ENCODE results near the gene RGMB. TPM values are rescaled to one million over a fixed set of nuclear protein-coding genes. Genes with fewer than 3 reads are reported as not detected.

RGMB gene
- total and polyA plus RNA-seq, 2 of the 13 experiments (the other 11 are each of a cell fraction or from before 2014, with no cell fraction given) = 3.0 to 3.8 TPM

- TF ChIP-seq ATF4 (CRISPR knock-in tag; IDR thresholded peaks at IDR 0.05) (peak in 1 of 2 experiments; percentile 95; a peak in 2 of 4 replicates), ZNF772 (CRISPR knock-in tag; IDR thresholded peaks at IDR 0.05) (no peak), ZNF800 (CRISPR knock-in tag; IDR thresholded peaks at IDR 0.05) (0 out of 2 replicates have a peak, but pooled peaks have one; percentile 61), DRAP1 (CRISPR knock-in tag; IDR thresholded peaks at IDR 0.05) (no peak), ZNF737 (CRISPR knock-in tag; IDR thresholded peaks at IDR 0.05; ENCODE audit: borderline replicate concordance) (0 out of 2 replicates have a peak, but pooled peaks have one; percentile 49), ZMAT5 (CRISPR knock-in tag; IDR thresholded peaks at IDR 0.05; ENCODE audit: borderline replicate concordance, low read depth) (no peak), ATF7 (IDR thresholded peaks at IDR 0.05) (0 out of 2 replicates have a peak, but pooled peaks have one; percentile 9), ATF7 (CRISPR knock-in tag; IDR thresholded peaks at IDR 0.05) (no peak), TIGD3 (CRISPR knock-in tag; IDR thresholded peaks at IDR 0.05; ENCODE audit: borderline replicate concordance) (no peak), SAP130 (CRISPR knock-in tag; IDR thresholded peaks at IDR 0.05; ENCODE audit: low read depth) (peak; percentile 37; the same call in 1 of the 2 replicates), KDM5A (IDR thresholded peaks at IDR 0.05; ENCODE audit: borderline replicate concordance, low read length) (0 out of 2 replicates have a peak, but pooled peaks have one; percentile 3), MEF2D (CRISPR knock-in tag; IDR thresholded peaks at IDR 0.05) (0 out of 2 replicates have a peak, but pooled peaks have one; percentile 21), GABPA (IDR thresholded peaks at IDR 0.05; ENCODE audit: low read depth, low read length) (no peak), GABPA (CRISPR knock-in tag; IDR thresholded peaks at IDR 0.05; ENCODE audit: low read depth) (0 out of 2 replicates have a peak, but pooled peaks have one; percentile 15), KDM2A (CRISPR knock-in tag; IDR thresholded peaks at IDR 0.05; ENCODE audit: borderline replicate concordance, low read depth) (peak; percentile 68; the same call in 1 of the 2 replicates), ZNF512B (CRISPR knock-in tag; IDR thresholded peaks at IDR 0.05; ENCODE audit: borderline replicate concordance) (peak; percentile 98), ZNF20 (CRISPR knock-in tag; IDR thresholded peaks at IDR 0.05) (no peak), THAP7 (CRISPR knock-in tag; IDR thresholded peaks at IDR 0.05) (0 out of 2 replicates have a peak, but pooled peaks have one; percentile 24), GFI1 (CRISPR knock-in tag; IDR thresholded peaks at IDR 0.05; ENCODE audit: borderline replicate concordance) (0 out of 2 replicates have a peak, but pooled peaks have one; percentile 16)
Measured at GRCh38 chr5:98770209-98770910, 3.1 kb upstream of the RGMB start (continued).

Measured in HepG2 (cell line).